Effector memory CD8-positive, alpha-beta T cell (primary cell): ENCODE measurements around the gene MEDAG.

Source experiments
- ATAC-seq: fragments of 150-1000 bp; cut with Tn5 transposase; replicated peaks from 2 replicates; pipeline ENCODE4 v1.10.0; 2021; ENCODE audit warnings: mild to moderate bottlenecking, moderate library complexity
- DNase-seq, 3 experiments: peaks; one replicate each; pipeline ENCODE4 v3.0.0; 2021
- H3K27ac Mint-ChIP-seq, 2 donors: one replicate each; pipeline ENCODE4 v1.8.0; 2022; ENCODE audit warnings: mild to moderate bottlenecking in 2 of 2, mixed read lengths in 2 of 2, moderate library complexity in 2 of 2
- H3K27me3 Mint-ChIP-seq, 2 donors: one replicate each; pipeline ENCODE4 v1.8.0; 2022; ENCODE audit warnings: mixed read lengths in 2 of 2
- H3K36me3 Mint-ChIP-seq: one replicate; pipeline ENCODE4 v1.8.0; 2022; ENCODE audit warnings: mild to moderate bottlenecking, moderate library complexity, mixed read lengths; ENCODE audit not compliant: insufficient read depth
- H3K4me1 Mint-ChIP-seq, 2 donors: one replicate each; pipeline ENCODE4 v1.8.0; 2022; ENCODE audit warnings: low read depth in 2 of 2, mixed read lengths in 2 of 2
- H3K4me3 Mint-ChIP-seq, 2 donors: one replicate each; pipeline ENCODE4 v1.8.0; 2022; ENCODE audit warnings: mild to moderate bottlenecking in 2 of 2, mixed read lengths in 2 of 2, moderate library complexity in 2 of 2
- H3K9me3 Mint-ChIP-seq, 2 donors: one replicate each; pipeline ENCODE4 v1.8.0; 2022; ENCODE audit warnings: mixed read lengths in 2 of 2

MEDAG gene

GRCh38 chr13:30880856-30881155 is 25.3 kb upstream of the MEDAG start:
- H3K4me1 Mint-ChIP-seq: peaks cover 3 to 5% of the 10 kb centered on the region in 2 donors
- ATAC-seq (no peak), DNase-seq (no peak)
- H3K27me3 Mint-ChIP-seq: peaks cover 28 to 39% of the 10 kb centered on the region in 2 donors
- H3K36me3 Mint-ChIP-seq: no peaks in the 10 kb centered on the region
- no peak overlapping the region for H3K4me3 Mint-ChIP-seq
- H3K27ac Mint-ChIP-seq: no peak overlapping the region
- H3K9me3 Mint-ChIP-seq: no peaks in the 10 kb centered on the region

GRCh38 chr13:30881191-30881651 is 24.9 kb upstream of the MEDAG start:
- no peak for ATAC-seq
- no peak overlapping the region for H3K4me3 Mint-ChIP-seq
- peaks cover 27 to 37% of the 10 kb centered on the region in 2 donors for H3K27me3 Mint-ChIP-seq
- no peak overlapping the region for H3K27ac Mint-ChIP-seq
- peaks cover 3 to 5% of the 10 kb centered on the region in 2 donors for H3K4me1 Mint-ChIP-seq
- no peaks in the 10 kb centered on the region for H3K36me3 Mint-ChIP-seq
- DNase-seq: no peak
- H3K9me3 Mint-ChIP-seq: no peaks in the 10 kb centered on the region

- Mint-ChIP-seq H3K36me3 (no peaks in the 10 kb centered on the region), H3K27ac (no peak overlapping the region), H3K4me1 (peaks cover 3 to 5% of the 10 kb centered on the region in 2 donors), H3K27me3 (peaks cover 31 to 37% of the 10 kb centered on the region in 2 donors), H3K9me3 (no peaks in the 10 kb centered on the region), H3K4me3 (no peak overlapping the region)
- ATAC-seq (no peak), DNase-seq (no peak)
These were observed 23.8 kb upstream of the MEDAG start for GRCh38 chr13:30882026-30882850.

GRCh38 chr13:30882996-30883766 is 22.9 kb upstream of the MEDAG start:
- H3K27ac Mint-ChIP-seq: no peak overlapping the region
- H3K36me3 Mint-ChIP-seq: no peaks in the 10 kb centered on the region
- no peak for DNase-seq
- no peaks in the 10 kb centered on the region for H3K9me3 Mint-ChIP-seq
- peaks cover 40 to 42% of the 10 kb centered on the region in 2 donors for H3K27me3 Mint-ChIP-seq
- H3K4me3 Mint-ChIP-seq: no peak overlapping the region
- peaks cover 3 to 5% of the 10 kb centered on the region in 2 donors for H3K4me1 Mint-ChIP-seq
- no peak for ATAC-seq

- Mint-ChIP-seq H3K4me3 (no peak overlapping the region), H3K9me3 (no peaks in the 10 kb centered on the region), H3K4me1 (peaks cover 3 to 5% of the 10 kb centered on the region in 2 donors), H3K36me3 (no peaks in the 10 kb centered on the region), H3K27ac (no peak overlapping the region), H3K27me3 (peaks cover 41 to 46% of the 10 kb centered on the region in 2 donors)
- DNase-seq: no peak
- ATAC-seq: no peak
These were observed 21.5 kb upstream of the MEDAG start for GRCh38 chr13:30884543-30884942.

GRCh38 chr13:30889196-30889690 is 16.8 kb upstream of the MEDAG start:
- DNase-seq (no peak), ATAC-seq (no peak)
- H3K27ac Mint-ChIP-seq: no peak overlapping the region
- no peaks in the 10 kb centered on the region for H3K36me3 Mint-ChIP-seq
- H3K27me3 Mint-ChIP-seq: peaks cover 29 to 43% of the 10 kb centered on the region in 2 donors
- H3K4me3 Mint-ChIP-seq: no peak overlapping the region
- peaks cover 2 to 4% of the 10 kb centered on the region in 2 donors for H3K4me1 Mint-ChIP-seq
- no peaks in the 10 kb centered on the region for H3K9me3 Mint-ChIP-seq

GRCh38 chr13:30892966-30893365 is 13.1 kb upstream of the MEDAG start:
- no peak for DNase-seq
- H3K4me1 Mint-ChIP-seq: no peaks in the 10 kb centered on the region
- no peak overlapping the region for H3K27ac Mint-ChIP-seq
- peaks cover 47 to 58% of the 10 kb centered on the region in 2 donors for H3K27me3 Mint-ChIP-seq
- ATAC-seq: no peak
- H3K4me3 Mint-ChIP-seq: no peak overlapping the region
- H3K36me3 Mint-ChIP-seq: no peaks in the 10 kb centered on the region
- H3K9me3 Mint-ChIP-seq: no peaks in the 10 kb centered on the region

- Mint-ChIP-seq H3K27ac (no peak overlapping the region), H3K9me3 (no peaks in the 10 kb centered on the region), H3K27me3 (peaks cover 52 to 67% of the 10 kb centered on the region in 2 donors), H3K4me3 (no peak overlapping the region), H3K4me1 (peaks cover 0 to 5% of the 10 kb centered on the region in 2 donors), H3K36me3 (no peaks in the 10 kb centered on the region)
- no peak for DNase-seq
- ATAC-seq: no peak
These were observed 10.3 kb upstream of the MEDAG start for GRCh38 chr13:30895773-30896172.

- H3K4me3 Mint-ChIP-seq: no peak overlapping the region
- peaks cover 57 to 66% of the 10 kb centered on the region in 2 donors for H3K27me3 Mint-ChIP-seq
- no peak overlapping the region for H3K27ac Mint-ChIP-seq
- ATAC-seq (no peak), DNase-seq (no peak)
- H3K9me3 Mint-ChIP-seq: no peaks in the 10 kb centered on the region
- H3K36me3 Mint-ChIP-seq: no peaks in the 10 kb centered on the region
- H3K4me1 Mint-ChIP-seq: peaks cover 0 to 8% of the 10 kb centered on the region in 2 donors
These were observed 8.0 kb upstream of the MEDAG start for GRCh38 chr13:30898070-30898469.

- H3K36me3 Mint-ChIP-seq: no peaks in the 10 kb centered on the region
- ATAC-seq (no peak), DNase-seq (no peak)
- H3K4me1 Mint-ChIP-seq: peaks cover 0 to 8% of the 10 kb centered on the region in 2 donors
- H3K4me3 Mint-ChIP-seq: no peak overlapping the region
- H3K27me3 Mint-ChIP-seq: peaks cover 58 to 61% of the 10 kb centered on the region in 2 donors
- H3K9me3 Mint-ChIP-seq: no peaks in the 10 kb centered on the region
- no peak overlapping the region for H3K27ac Mint-ChIP-seq
These were observed 7.3 kb upstream of the MEDAG start for GRCh38 chr13:30898678-30899241.

- Mint-ChIP-seq H3K36me3 (no peaks in the 10 kb centered on the region), H3K9me3 (no peaks in the 10 kb centered on the region), H3K4me1 (peaks cover 2 to 10% of the 10 kb centered on the region in 2 donors), H3K27me3 (peaks cover 68 to 74% of the 10 kb centered on the region in 2 donors), H3K27ac (no peak overlapping the region), H3K4me3 (no peak overlapping the region)
- ATAC-seq (no peak), DNase-seq (no peak)
These were observed 5.6 kb upstream of the MEDAG start for GRCh38 chr13:30900436-30900835.

GRCh38 chr13:30900952-30901749 is 4.9 kb upstream of the MEDAG start:
- Mint-ChIP-seq H3K9me3 (no peaks in the 10 kb centered on the region), H3K27ac (no peak overlapping the region), H3K4me3 (no peak overlapping the region), H3K4me1 (peaks cover 4 to 12% of the 10 kb centered on the region in 2 donors), H3K27me3 (peaks cover 71 to 73% of the 10 kb centered on the region in 2 donors), H3K36me3 (no peaks in the 10 kb centered on the region)
- ATAC-seq (no peak), DNase-seq (no peak)

GRCh38 chr13:30904043-30904442 is 2.0 kb upstream of the MEDAG start:
- H3K4me3 Mint-ChIP-seq: no peak overlapping the region
- DNase-seq (no peak), ATAC-seq (no peak)
- H3K36me3 Mint-ChIP-seq: no peaks in the 10 kb centered on the region
- H3K9me3 Mint-ChIP-seq: no peaks in the 10 kb centered on the region
- peaks cover 12 to 13% of the 10 kb centered on the region in 2 donors for H3K4me1 Mint-ChIP-seq
- peaks cover 67 to 72% of the 10 kb centered on the region in 2 donors for H3K27me3 Mint-ChIP-seq
- no peak overlapping the region for H3K27ac Mint-ChIP-seq
